Epidermal melanocyte (primary cell): ENCODE data around the gene ROBO1.

ENCODE experiments used
- DNase-seq: peaks from one replicate; pipeline ENCODE4 v3.0.0; 2011; ENCODE audit warnings: low spot score; ENCODE audit not compliant: insufficient read length

The ROBO1 gene

DNA sequence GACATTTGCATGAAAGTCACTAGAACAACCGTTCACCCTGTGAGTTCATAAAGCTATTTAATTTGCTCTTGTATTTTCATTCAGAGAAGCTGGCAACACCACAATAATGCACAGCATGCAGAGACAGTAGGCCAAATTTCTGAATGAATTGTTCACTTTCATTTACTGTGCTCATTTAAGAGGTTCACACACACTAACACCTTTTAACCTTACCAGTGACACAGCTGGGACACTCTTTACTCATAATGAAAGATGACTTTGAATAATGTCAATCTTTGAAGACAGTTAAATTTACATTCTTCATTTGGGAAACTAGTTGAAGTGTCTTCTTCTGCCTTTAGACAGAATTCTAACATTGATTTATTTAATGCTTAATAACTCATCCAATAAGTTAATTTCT is 95.7 kb downstream of the ROBO1 start:
- no peak for DNase-seq

DNA sequence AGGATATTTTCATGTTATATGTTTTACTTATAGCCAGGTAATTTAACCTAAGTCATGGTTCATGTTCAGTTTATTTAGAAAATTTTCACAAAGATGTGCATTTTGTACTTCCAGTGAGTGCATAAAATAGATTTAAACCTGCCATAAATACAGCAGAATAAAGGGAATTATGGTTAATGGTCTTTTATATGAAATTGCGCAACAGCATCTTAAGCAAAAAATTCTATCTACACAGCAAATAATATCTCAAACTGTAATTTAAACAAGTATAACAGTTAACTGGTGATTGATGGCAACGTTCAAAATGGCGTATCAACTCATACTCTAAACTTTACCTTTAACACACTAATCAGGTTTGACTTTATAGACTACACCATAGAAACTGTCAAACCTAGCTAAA is 97.6 kb downstream of the ROBO1 start:
- DNase-seq = no peak

DNA sequence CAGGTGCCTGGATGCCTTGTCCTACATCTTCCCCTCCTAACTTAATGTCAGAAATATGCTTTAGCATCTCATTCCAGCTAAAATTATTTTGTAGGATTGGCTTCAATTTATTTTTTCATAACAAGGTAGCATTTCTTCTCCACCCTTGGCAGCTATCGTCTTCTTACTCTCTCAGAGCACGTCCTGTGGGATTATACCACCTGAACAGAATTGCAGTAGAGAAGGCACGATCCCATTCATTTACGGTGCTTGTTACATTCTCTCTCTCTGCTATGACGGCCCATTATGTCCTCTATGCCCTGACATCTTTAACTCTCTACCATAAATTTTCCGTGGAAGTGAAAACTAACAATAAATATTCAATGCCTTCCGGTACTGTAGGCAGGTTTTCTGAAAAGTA is 103.3 kb downstream of the ROBO1 start:
- DNase-seq = no peak

DNA sequence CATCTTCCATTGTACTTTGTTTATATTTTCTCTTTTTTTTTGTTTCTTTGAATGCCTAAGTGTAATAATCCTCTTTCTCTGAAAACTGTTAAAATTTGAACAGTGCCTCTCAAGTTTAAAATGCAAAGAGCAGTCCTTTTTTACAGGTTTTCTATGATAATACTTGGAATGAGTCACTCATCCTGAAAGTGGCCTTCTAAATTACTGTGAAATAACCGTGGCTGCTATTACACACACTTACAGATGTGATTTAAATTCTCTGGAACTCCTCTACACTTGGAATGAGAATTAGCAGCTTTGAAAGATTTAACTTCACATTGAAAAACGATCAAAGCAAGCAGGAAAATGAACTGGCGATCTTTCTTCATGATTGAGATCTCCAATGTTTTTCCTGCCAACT is 105.9 kb downstream of the ROBO1 start:
- DNase-seq = no peak

DNA sequence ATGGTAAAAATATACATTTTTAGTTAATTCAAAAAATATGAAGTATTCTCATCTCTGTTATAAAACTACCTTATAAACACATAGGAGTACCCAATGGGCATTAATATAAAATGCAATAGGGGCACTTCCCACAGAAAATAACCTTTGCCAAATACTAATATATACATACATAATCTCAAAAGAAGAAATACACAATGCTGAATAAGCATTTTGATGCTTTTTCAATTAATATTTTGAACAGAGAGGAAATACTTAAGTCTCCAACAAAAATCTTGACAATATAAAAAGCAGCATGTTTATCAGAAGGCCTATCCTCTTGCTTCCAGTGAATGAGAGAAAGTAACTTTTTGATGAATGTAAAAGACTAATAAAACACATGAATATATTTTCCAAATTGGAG is 110.7 kb downstream of the ROBO1 start:
- no peak for DNase-seq

DNA sequence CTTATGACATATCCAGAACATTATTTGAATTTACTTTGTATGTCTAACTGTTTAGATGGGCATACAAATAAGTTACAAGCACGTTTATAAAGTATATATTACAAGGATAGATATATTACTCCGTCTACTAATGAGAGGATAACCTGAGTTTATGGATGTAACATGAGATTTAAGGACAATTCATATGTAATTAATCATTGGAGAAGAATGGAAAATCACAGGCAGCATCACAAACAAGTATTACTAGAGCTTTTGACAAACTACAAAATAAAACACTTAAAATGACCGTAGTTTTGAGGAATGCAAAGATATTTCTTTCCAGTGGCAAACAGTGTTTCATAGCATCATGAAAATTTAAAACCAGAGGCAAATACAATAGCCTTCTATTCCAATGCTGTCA is 113.8 kb downstream of the ROBO1 start:
- no peak for DNase-seq

DNA sequence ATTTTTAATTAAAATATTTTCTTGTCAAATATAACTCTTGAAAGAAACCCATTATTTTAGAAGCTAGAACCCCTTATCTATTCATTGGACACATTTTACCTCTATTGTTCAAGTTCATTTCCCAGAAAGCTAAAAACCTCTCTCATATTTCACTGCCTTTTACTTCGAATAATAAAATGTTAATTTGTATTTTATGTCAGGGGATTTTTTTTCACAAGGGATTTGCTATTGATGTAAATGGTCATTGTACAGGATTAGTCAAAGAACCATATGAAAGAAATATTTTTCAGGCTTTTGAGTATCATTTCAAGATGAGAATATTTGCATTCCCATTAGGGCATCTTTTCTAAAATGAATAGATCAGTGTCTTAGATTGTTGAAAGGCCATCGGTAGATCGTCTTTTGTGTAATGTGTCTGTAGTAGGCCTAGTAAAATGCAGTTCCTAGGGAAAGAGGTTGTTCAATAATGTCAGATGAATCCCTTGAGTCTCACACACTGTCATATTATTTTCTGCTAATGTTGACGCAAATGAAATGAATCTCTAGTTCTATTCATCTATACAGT is 114.5 kb downstream of the ROBO1 start:
- no peak for DNase-seq

DNA sequence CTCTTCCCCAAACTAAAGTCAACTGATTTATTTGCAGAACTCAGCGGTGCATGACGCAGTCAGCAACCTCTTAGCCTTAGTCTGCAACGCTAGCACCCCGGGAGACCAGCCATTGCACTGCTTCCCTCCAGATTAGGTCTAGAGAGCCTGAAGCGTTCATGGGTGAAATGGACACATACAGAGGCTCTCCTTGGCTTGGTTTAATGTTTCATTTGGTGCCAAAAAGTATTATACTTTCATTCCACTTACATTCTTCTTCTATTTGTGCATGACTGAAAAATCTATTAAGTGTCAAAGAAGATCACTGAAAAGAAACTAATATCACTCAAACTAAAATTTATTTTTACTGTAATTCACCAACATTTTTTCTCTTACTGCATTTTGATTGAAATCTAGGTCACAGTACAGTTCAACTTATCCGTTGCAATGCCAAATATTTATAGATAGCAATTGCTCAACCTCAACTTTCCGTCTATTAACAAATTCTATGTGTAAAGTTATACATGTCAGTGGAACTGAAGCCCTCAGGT is 116.2 kb downstream of the ROBO1 start:
- no peak for DNase-seq

DNA sequence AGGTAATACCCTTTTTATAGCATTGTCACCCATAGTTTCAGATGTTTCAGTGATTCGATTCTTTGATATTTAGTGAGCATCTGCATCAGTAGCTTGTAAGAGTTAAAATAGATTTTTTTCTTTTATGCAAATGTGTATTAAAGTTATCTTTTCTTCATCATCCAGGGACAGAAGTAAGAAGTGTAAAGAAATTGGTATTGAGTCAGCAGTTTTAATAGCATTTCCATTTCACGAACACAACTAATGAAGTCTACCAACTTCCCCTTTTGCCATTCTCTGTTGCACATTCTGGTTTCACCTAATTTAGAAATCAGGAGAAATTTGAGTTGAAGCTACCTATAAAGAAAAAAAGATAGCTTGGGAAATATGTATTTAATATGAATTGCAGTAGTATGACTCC is 127.9 kb downstream of the ROBO1 start:
- DNase-seq = no peak

DNA sequence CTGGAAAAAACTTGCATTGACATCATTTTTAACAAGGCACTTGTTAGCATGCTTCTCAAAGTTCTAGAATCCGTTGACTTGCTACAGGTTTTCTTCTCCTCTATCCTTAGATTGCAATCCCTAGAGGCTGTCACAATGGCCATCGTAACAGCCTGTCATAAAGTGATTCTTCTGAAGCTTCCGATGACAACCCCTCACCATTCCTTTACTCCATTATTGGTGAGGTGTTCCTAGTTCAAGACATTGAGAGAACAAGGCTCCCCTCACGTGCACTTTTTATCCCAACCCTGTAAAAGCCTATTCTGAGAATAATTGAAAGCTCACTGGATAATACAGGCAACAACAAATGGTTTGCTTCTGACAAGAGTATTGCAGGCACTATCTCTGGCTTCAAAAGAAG is 131.4 kb downstream of the ROBO1 start:
- DNase-seq = no peak

DNA sequence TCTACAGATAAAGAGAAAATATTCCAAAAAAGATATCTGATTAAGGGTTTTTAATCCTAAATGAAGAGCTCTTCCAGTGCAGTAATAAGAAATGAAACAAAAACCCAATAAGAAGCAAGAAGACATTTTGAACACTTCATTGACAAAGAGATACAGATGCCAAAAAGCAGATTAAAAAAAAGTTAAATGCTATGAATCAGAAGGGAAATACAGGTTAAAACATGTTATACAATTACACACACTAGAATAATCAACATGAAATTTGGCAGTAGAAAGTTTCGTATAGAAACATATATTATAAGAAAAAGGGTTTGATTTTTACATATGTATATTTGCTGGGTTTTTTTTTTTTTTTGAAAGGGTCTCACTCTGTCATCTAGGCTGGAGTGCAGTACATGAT is 135.0 kb downstream of the ROBO1 start:
- no peak for DNase-seq

DNA sequence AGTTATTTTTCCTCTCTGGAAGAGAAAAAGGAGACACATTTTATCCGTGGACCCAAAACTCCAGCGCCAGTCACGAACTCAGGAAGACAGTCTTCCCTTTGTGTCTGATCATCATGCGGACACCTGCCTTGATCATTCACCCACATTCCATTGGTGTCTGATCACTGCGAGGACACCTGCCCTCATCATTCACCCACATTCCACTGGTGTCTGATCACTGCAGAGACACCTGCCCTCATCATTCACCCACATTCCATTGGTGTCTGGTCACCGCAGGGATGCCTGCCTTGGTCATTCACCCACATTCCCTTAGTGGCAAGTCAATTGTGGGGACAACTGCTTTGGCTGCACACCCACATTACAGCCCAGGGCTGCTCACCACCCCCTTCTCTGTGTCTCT is 148.9 kb downstream of the ROBO1 start:
- DNase-seq = no peak

DNA sequence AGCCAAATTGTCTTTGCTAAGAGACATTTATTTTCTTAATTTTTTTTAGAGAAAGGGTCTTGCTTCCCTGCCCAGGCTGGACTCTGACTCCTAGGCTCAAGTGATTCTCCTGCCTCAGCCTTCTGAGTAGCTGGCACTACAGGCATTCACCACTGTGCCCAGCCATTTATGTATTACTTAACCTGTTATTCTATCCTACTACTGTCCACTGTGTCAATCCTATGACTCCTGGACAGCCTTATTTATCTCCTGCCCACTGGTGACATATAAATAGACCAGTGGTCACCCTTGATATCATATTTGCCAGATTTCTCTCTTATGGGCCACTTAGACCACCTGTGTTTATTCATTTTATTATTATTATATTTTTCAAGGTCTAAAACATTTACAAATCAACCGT is 161.4 kb downstream of the ROBO1 start:
- DNase-seq = no peak

DNA sequence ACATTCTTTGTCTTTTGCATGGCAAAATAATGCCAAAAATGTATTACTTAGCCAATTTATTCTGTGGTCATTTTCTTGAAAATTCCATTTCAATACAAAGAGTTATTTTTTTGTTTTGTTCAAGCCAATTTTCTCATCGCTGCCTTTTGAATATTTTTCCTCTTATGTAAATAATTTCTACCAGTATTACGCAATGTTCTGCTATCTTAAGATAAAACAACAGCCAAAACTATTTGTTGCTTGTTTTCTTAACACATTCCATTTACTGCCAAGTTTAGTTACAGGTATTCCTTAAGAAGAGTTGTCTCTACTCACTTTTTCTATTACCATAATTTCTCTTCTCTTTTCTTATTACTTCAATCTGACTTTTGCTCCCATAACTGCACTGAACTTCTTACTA is 163.1 kb downstream of the ROBO1 start:
- DNase-seq = no peak

DNA sequence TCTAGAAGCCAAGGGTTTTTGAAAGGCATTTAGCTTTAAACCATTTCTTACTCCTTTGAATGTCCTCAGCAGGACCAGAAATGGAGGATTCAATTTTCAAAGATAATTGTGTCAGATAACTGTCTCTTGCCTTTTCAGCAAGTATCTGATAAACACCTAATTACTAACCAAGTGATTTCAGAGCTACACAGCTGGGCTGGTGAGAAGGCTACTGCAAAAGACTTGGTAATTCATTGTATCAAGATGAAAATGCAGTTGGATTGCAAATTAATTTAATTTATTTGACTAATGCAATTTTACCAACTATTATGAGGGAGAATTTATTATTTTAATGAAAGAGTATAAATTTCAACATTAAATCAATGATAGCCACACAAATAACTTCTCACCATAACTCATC is 165.4 kb downstream of the ROBO1 start:
- no peak for DNase-seq

DNA sequence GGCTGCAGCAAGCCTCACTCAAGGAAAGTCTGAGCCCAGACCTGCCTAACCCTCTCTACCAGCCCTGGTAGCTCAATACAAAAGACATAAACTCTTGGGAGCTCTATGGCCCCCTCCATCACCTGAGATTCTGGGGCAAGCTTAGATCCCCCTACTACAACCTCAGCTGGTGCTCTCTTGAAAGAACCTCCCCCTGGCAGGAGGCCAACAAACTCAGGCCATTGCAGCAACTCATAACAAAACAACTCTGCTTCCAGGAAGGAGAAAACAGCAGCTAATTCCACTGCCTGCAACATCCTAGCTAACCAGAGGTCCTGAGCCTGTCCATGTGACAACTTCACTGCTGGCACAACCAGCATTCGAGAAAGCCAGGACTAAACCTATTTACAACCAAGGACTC is 169.2 kb downstream of the ROBO1 start:
- no peak for DNase-seq

DNA sequence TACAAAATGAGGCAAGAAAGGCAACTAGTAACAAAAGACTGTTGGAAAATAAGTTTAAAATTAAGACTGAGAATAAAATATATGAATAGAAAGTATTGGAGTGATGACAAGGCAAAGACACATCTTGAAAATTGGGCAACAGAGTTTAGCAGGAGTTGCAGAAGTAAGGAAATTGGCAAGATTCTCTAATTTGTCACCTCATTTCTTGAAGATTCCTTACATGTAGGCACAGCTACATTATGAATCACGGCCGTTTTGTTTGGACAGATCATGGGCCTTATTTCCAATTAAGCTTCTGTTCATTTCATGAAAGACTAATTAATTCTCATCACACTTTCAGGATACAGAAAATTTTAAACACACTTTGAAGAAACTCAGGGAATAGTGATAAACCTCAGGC is 170.1 kb downstream of the ROBO1 start:
- DNase-seq = no peak

DNA sequence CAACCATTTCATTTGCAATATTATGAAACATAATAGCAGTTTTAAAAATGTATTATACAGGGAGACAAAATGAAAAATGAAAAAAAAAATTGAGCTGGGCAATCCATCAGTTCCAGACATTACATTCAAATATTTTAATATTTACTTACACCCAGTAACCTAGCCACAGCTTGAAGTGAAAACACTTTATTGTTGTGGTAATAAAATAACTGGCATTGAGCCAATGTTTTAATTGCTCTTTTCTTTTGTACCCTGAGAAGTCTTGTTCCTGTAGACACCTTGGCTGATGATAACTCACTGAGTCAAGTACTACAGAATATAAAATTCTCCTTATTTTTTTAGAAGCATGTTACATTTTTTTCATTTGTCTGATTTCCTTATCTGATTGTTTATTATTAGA is 180.6 kb downstream of the ROBO1 start:
- no peak for DNase-seq

DNA sequence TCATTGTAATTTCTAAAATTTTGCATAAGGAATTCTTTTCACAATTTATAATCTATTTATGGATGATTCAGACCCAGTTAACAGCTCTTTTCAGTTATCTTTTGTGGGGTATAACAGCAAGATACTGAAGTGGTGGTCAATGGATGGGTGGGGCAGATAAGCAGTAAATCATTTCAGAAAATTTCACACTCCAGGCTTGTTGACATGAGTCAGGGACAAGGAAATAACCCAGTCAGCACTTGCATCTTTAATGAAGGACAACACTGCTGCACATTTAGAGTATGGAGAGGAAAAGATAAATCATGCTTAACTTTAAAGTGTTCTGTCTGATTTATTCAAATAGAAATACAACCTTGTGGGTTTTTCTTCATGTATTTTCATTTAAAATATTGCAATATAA is 181.6 kb downstream of the ROBO1 start:
- no peak for DNase-seq

DNA sequence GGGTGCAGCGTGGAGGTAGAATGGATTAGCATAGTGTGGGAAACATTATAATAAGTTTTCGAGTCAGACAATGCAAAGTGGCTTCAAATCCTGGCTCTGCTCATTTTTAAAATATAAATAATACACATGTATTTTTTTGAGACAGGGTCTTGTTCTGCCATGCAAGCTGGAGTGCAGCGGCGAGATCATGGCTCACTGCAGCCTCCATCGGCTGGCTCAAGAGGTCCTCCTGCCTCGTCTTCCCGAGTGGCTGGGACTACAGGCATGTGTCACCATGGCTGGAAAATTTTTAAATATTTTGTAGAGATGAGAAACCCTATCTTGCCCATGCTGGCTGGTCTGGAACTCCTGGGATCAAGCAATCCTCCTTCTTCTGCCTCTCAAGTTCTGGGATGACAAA is 194.9 kb downstream of the ROBO1 start:
- no peak for DNase-seq

DNA sequence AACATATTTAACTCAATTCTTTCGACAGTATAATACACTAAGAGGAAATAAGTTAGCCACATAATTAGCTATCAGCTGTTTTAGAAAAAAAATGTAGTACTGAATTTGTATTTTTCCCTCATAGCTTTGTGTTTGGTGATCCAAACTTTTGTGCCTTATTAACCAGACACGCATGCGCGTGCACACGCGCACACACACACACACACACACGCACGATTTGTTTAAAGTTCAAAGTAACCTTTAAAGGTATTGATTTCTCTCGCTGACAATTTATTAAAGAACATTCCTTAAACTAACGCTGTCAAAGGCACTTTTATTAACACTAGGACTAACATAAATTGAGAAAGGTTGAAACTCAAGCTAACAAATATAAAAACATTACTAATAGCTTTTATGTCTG is 198.9 kb downstream of the ROBO1 start:
- no peak for DNase-seq

DNA sequence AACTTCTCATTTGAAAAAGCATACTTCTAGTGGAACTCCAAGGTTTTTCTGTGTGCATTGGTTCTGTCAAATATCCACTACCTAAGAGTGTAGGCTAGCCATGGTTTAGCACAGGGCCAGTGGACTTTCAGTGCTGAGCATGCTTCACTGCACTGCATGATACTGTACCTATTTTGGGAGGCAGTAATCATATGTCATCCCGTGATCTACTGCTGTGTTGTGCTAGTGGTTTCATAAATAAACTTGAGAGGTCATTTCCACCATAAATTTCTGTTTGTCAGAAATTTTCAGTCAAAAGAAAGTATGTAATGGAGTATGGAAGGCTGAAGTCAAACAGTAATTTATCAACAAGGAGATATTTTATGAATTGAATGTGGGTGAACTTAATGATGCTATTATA is 203.6 kb downstream of the ROBO1 start:
- no peak for DNase-seq

DNA sequence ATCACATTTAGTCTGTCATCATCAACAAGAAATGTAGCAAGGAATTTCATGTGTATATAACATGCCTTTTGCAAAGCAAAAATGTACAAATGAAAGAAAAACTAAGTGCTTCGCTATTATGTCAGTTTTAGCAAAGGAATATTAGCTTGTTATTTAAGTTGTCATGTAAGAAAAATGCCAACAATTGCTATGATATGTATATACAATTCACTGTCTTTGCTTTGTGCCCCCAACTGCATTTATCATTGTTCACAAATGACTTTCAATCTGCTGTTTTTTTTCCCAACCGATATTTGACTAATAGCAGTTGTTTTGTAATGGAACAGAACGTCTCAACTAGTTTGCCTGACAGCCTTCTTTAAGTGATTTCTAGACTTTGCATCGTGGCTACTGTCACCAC is 207.1 kb downstream of the ROBO1 start:
- DNase-seq = no peak

DNA sequence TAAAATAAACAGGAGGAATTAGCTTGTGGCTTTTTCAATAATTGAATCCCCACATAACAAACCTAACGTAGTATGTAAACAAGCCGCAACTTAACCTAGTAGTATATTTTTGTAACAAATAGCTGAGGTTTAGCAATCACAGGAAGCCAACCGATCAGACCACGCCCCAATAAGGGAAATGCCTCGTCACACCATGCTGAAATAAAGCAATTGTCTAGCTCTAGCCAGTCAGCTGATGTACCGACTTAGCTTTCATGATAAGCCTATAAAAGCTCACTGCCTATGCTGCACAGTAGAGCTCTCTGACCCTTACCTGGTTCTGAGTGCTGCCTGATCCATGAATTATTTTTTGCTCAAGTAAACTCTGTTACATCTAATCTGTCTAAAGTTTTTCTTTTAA is 208.9 kb downstream of the ROBO1 start:
- DNase-seq = no peak
